Endodermal cell (in vitro differentiated cells): ENCODE measurements around the gene CDKN1A. TPM values are rescaled to one million over a fixed set of nuclear protein-coding genes. Genes with fewer than 3 reads are reported as not detected.

Experiments
- DNase-seq: peaks from one replicate; pipeline ENCODE4 v3.0.0-alpha.2; 2017
- H3K27ac ChIP-seq: 2 replicates; pipeline ENCODE4 v1.5.1; 2013; ENCODE audit warnings: mild to moderate bottlenecking, low read depth, low read length, moderate library complexity
- H3K27me3 ChIP-seq: 2 replicates; pipeline ENCODE4 v1.6.1; 2013; ENCODE audit warnings: mild to moderate bottlenecking, low read length, moderate library complexity; ENCODE audit not compliant: insufficient read depth, control insufficient read depth, poor library complexity, severe bottlenecking
- H3K36me3 ChIP-seq: 2 replicates; pipeline ENCODE4 v1.7.0; 2013; ENCODE audit warnings: mild to moderate bottlenecking, low read length, moderate library complexity; ENCODE audit not compliant: control insufficient read depth, insufficient read depth
- H3K4me1 ChIP-seq: one replicate; pipeline ENCODE4 v1.7.0; 2013; ENCODE audit warnings: low read length; ENCODE audit not compliant: control insufficient read depth, insufficient read depth
- H3K4me3 ChIP-seq: 2 replicates; pipeline ENCODE4 v1.5.1; 2013; ENCODE audit warnings: mild to moderate bottlenecking, low read length, moderate library complexity
- H3K9ac ChIP-seq: 2 replicates; pipeline ENCODE4 v1.6.1; 2013; ENCODE audit warnings: mild to moderate bottlenecking, low read length, moderate library complexity; ENCODE audit not compliant: poor library complexity, severe bottlenecking; ENCODE audit errors: extremely low read depth
- H3K9me3 ChIP-seq: 2 replicates; pipeline ENCODE4 v1.6.1; 2013; ENCODE audit warnings: mild to moderate bottlenecking, low read length, moderate library complexity; ENCODE audit not compliant: control insufficient read depth
- H3K27ac Mint-ChIP-seq: 2 replicates; pipeline ENCODE4 v1.8.0; 2020; ENCODE audit warnings: mixed read lengths
- H3K27me3 Mint-ChIP-seq: 2 replicates; pipeline ENCODE4 v1.8.0; 2021; ENCODE audit warnings: mild to moderate bottlenecking, mixed read lengths; ENCODE audit not compliant: insufficient read depth
- H3K36me3 Mint-ChIP-seq: 2 replicates; pipeline ENCODE4 v1.8.0; 2020; ENCODE audit warnings: low read depth, mixed read lengths
- H3K4me1 Mint-ChIP-seq: 2 replicates; pipeline ENCODE4 v1.8.0; 2020; ENCODE audit warnings: mixed read lengths
- H3K4me3 Mint-ChIP-seq: 2 replicates; pipeline ENCODE4 v1.8.0; 2020; ENCODE audit warnings: mild to moderate bottlenecking, moderate library complexity, mixed read lengths
- H3K9me3 Mint-ChIP-seq: 2 replicates; pipeline ENCODE4 v1.8.0; 2020; ENCODE audit warnings: mild to moderate bottlenecking, mixed read lengths
- CTCF ChIP-seq: fragments of 200-600 bp; sonication (generic); conservative IDR thresholded peaks from 2 replicates; pipeline ENCODE4 v1.5.0; 2021; ENCODE audit warnings: antibody characterized with exemption, mild to moderate bottlenecking
- WGBS, 2 experiments: methylation state at CpG; one replicate each; pipeline versions ENCODE4 v1.1.5 to v1.1.7; 2013; ENCODE audit warnings: missing lambda C conversion rate in 2 of 2, mixed read lengths in 1 of 2; ENCODE audit not compliant: insufficient coverage in 1 of 2, insufficient read length in 1 of 2; 5-methylcytosine and 5-hydroxymethylcytosine counted together
- total RNA-seq, 2 donors: library from RNA; stranded (reverse); fragmentation: NEBNext Ultra II Directional in 1 of 2; extraction: Animal tissue kit (Norgen Biotek cat#: 25700) in 1 of 2; gene quantifications; 2 replicates in 1 of 2; 3 replicates in 1 of 2; pipeline ENCODE4 v1.2.1, GENCODE V29; 2021

CDKN1A gene
- total RNA-seq, 2 donors from 2014 or later, result 1.9 to 3.7 TPM

DNA sequence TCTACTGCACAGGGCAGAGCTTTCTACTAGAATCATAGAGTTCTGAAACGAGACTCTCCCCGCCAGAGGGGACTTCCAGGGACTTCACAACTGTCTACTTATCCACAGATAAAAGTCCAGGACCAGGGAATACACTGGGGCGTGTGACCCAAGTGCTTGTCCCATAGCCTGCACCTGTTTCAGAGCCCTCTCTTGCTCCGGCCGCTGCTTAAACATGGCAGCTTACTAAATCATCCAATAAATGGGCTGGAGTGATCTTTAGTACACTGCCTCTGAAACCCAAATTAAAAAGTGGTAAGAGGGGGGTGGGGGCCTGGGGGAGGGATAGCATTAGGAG is 10.2 kb downstream of the CDKN1A start:
- H3K27me3 Mint-ChIP-seq, result no peaks in the 10 kb centered on the region
- no peak overlapping the region for H3K27ac Mint-ChIP-seq
- H3K9me3 ChIP-seq, result no peaks in the 10 kb centered on the region
- 82% methylated on average over 5 of the region's 5 CpGs; no CpG with 5 or more reads in 1 of the 2 experiments for WGBS, 2 experiments
- no peak overlapping the region for H3K9ac ChIP-seq
- no peak overlapping the region for H3K4me3 Mint-ChIP-seq
- peaks cover 1% of the 10 kb centered on the region for H3K4me1 Mint-ChIP-seq
- H3K27me3 ChIP-seq, result peaks cover under 1% of the 10 kb centered on the region
- no peak for TF ChIP-seq CTCF
- H3K4me1 ChIP-seq, result no peaks in the 10 kb centered on the region
- peaks cover 8% of the 10 kb centered on the region for H3K36me3 ChIP-seq
- H3K27ac ChIP-seq, result no peak overlapping the region
- H3K4me3 ChIP-seq, result no peak overlapping the region
- DNase-seq, result peak; percentile 39
- no peaks in the 10 kb centered on the region for H3K36me3 Mint-ChIP-seq
- H3K9me3 Mint-ChIP-seq, result no peaks in the 10 kb centered on the region

DNA sequence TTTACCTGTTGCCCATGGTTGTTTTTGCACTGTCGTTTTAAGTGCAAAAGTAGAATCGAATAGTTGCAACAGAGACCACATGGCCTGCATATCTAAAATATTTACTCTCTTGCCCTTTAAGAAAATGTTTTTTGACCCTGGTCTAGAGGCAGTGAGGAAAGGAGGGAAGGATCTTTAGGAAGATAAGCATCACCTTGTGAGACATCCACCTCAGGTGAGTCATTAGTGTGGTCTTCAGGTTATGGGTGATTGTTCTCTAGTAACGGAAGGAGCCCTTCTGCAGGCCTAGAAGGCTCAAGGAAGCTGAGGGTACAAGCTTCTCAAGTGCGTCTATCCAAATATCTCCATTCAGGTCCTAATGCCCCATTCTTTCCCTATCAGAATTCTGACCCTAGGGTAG is 12.5 kb downstream of the CDKN1A start:
- H3K27ac ChIP-seq, result no peak overlapping the region
- Mint-ChIP-seq H3K9me3 (no peaks in the 10 kb centered on the region), H3K4me3 (no peak overlapping the region), H3K4me1 (no peaks in the 10 kb centered on the region), H3K27me3 (no peaks in the 10 kb centered on the region), H3K36me3 (no peaks in the 10 kb centered on the region), H3K27ac (no peak overlapping the region)
- no peak for DNase-seq
- no peak overlapping the region for H3K4me3 ChIP-seq
- WGBS, 2 experiments, result 85 to 100% methylated on average over 3 to 4 of the region's 4 CpGs
- no peaks in the 10 kb centered on the region for H3K4me1 ChIP-seq
- no peaks in the 10 kb centered on the region for H3K36me3 ChIP-seq
- no peaks in the 10 kb centered on the region for H3K9me3 ChIP-seq
- TF ChIP-seq CTCF, result no peak
- no peak overlapping the region for H3K9ac ChIP-seq
- no peaks in the 10 kb centered on the region for H3K27me3 ChIP-seq

GRCh38 chr6:36691612-36692011 is 13.1 kb downstream of the CDKN1A start:
- Mint-ChIP-seq H3K4me3 (no peak overlapping the region), H3K27me3 (no peaks in the 10 kb centered on the region), H3K4me1 (no peaks in the 10 kb centered on the region), H3K9me3 (no peaks in the 10 kb centered on the region), H3K36me3 (no peaks in the 10 kb centered on the region), H3K27ac (no peak overlapping the region)
- peak; percentile 20 for DNase-seq
- H3K9ac ChIP-seq, result no peak overlapping the region
- H3K36me3 ChIP-seq, result no peaks in the 10 kb centered on the region
- no peak overlapping the region for H3K4me3 ChIP-seq
- WGBS, 2 experiments, result 100% methylated on average over 2 of the region's 2 CpGs; no CpG with 5 or more reads in 1 of the 2 experiments
- TF ChIP-seq CTCF, result no peak
- no peaks in the 10 kb centered on the region for H3K4me1 ChIP-seq
- H3K9me3 ChIP-seq, result no peaks in the 10 kb centered on the region
- no peak overlapping the region for H3K27ac ChIP-seq
- H3K27me3 ChIP-seq, result no peaks in the 10 kb centered on the region
